ENCODE results near the gene CRYBB2.
"Not testable (repeated sequence)": the region's sequence is repeated elsewhere in the genome, so short reads cannot be mapped to it uniquely, and the experiment has no call there.

The CRYBB2 gene

GRCh38 chr22:25219211-25219689 is at the start of gene CRYBB2:
Gene CRYBB2, plus strand, starts transcription at chr22:25219639. Its CDS starts 1,791 bp downstream, at chr22:25221430.
- in situ Hi-C loops (cut with MboI; ENCODE audit: low sequenced_read_pairs): no loop called here

GRCh38 chr22:25170426-25170980 is 48.9 kb upstream of the CRYBB2 start:
- in situ Hi-C loops (cut with MboI; ENCODE audit: low sequenced_read_pairs): no loop called here

GRCh38 chr22:25172153-25172552 is 47.3 kb upstream of the CRYBB2 start:
- in situ Hi-C loops (cut with MboI; ENCODE audit: low sequenced_read_pairs): no loop called here

GRCh38 chr22:25174156-25174887 is 45.1 kb upstream of the CRYBB2 start:
- in situ Hi-C loops (cut with MboI; ENCODE audit: low sequenced_read_pairs): no loop called here

GRCh38 chr22:25174888-25175411 is 44.5 kb upstream of the CRYBB2 start:
- in situ Hi-C loops (cut with MboI; ENCODE audit: low sequenced_read_pairs): no loop called here

- in situ Hi-C loops (cut with MboI; ENCODE audit: low sequenced_read_pairs): no loop called here
Observed at GRCh38 chr22:25176175-25176574, 43.3 kb upstream of the CRYBB2 start.

GRCh38 chr22:25176799-25177198 is 42.6 kb upstream of the CRYBB2 start:
- in situ Hi-C loops (cut with MboI; ENCODE audit: low sequenced_read_pairs): no loop called here

- in situ Hi-C loops (cut with MboI; ENCODE audit: low sequenced_read_pairs): no loop called here
Observed at GRCh38 chr22:25177226-25177625, 42.2 kb upstream of the CRYBB2 start.

- in situ Hi-C loops (cut with MboI; ENCODE audit: low sequenced_read_pairs): no loop called here
Observed at GRCh38 chr22:25177895-25178294, 41.5 kb upstream of the CRYBB2 start.

GRCh38 chr22:25178348-25178747 is 41.1 kb upstream of the CRYBB2 start:
- in situ Hi-C loops (cut with MboI; ENCODE audit: low sequenced_read_pairs): not testable (repeated sequence)

GRCh38 chr22:25178869-25179631 is 40.4 kb upstream of the CRYBB2 start:
- in situ Hi-C loops (cut with MboI; ENCODE audit: low sequenced_read_pairs): not testable (repeated sequence)

- in situ Hi-C loops (cut with MboI; ENCODE audit: low sequenced_read_pairs): no loop called here
Observed at GRCh38 chr22:25182131-25183110, 37.0 kb upstream of the CRYBB2 start.

- in situ Hi-C loops (cut with MboI; ENCODE audit: low sequenced_read_pairs): no loop called here
Observed at GRCh38 chr22:25183949-25184619, 35.4 kb upstream of the CRYBB2 start.

GRCh38 chr22:25186140-25186539 is 33.3 kb upstream of the CRYBB2 start:
- in situ Hi-C loops (cut with MboI; ENCODE audit: low sequenced_read_pairs): no loop called here

- in situ Hi-C loops (cut with MboI; ENCODE audit: low sequenced_read_pairs): no loop called here
Observed at GRCh38 chr22:25187469-25187868, 32.0 kb upstream of the CRYBB2 start.

- in situ Hi-C loops (cut with MboI; ENCODE audit: low sequenced_read_pairs): no loop called here
Observed at GRCh38 chr22:25192406-25192805, 27.0 kb upstream of the CRYBB2 start.

GRCh38 chr22:25193130-25193529 is 26.3 kb upstream of the CRYBB2 start:
- in situ Hi-C loops (cut with MboI; ENCODE audit: low sequenced_read_pairs): no loop called here

GRCh38 chr22:25193548-25193947 is 25.9 kb upstream of the CRYBB2 start:
- in situ Hi-C loops (cut with MboI; ENCODE audit: low sequenced_read_pairs): no loop called here

- in situ Hi-C loops (cut with MboI; ENCODE audit: low sequenced_read_pairs): no loop called here
Observed at GRCh38 chr22:25196326-25196725, 23.1 kb upstream of the CRYBB2 start.

GRCh38 chr22:25197340-25197739 is 22.1 kb upstream of the CRYBB2 start:
- in situ Hi-C loops (cut with MboI; ENCODE audit: low sequenced_read_pairs): no loop called here
